GM19238 (cell line): ENCODE results near the gene UVRAG.
"Not testable (repeated sequence)": the region's sequence is repeated elsewhere in the genome, so short reads cannot be mapped to it uniquely, and the experiment has no call there.

Experiments used
- DNase-seq: peaks from one replicate; pipeline ENCODE4 v3.0.0; 2011; ENCODE audit warnings: low spot score; ENCODE audit not compliant: insufficient read length

The UVRAG gene

DNA sequence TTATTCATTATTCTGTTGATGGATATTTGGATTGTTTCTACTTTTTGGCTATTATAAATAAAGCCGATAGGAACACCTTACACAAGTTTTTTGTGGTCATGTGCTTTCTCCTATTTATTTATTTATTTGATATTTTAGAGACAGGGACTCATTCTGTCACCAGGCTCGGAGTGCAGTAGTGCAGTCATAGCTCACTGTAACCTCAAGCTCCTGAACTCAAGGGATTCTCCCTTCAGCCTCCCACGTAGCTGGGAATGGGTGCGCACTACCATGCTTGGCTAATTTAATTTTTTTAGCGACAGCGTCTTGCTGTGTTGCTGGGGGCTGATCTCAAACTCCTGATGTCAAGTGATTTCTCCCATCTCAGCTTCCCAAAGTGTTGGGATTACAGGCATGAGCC lies 135.1 kb downstream of the UVRAG start:
- no peak for DNase-seq

DNA sequence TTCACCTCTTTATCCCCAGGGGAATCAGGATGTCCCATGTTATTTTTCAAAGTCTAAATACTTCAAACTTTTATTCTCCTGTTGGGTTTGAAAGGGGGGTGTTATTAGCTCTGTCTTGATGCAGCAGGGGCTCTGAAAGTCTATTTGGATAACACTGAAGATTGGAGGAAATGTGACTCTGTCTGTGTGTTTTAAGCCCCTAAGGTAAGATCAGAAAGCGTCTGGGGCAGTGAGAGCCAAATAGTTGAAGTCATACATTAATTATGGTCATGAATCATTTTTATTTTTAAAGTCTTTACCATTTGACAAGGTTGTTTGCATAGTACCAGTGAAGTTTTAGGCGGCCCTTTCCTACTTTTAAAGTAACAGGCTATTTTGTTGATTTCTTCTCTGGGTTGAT lies 139.0 kb downstream of the UVRAG start:
- DNase-seq: no peak

DNA sequence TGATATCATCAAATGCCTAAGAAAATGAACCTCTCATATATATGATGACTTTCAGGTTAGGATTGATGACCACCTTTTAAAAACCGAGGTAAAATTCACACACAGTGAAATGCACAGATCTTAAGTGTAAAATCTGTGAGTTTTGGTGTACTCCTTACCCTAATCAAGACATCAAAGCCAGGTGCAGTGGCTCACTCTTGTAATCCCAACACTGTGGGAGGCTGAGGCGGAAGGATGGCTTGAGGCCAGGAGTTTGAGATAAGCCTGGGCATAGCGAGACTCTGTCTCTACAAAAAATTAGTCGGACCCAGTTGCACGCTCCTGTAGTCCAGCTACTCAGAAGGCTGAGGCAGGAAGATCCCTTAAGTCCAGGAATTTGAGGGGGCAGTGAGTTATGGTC lies 140.4 kb downstream of the UVRAG start:
- DNase-seq: no peak

DNA sequence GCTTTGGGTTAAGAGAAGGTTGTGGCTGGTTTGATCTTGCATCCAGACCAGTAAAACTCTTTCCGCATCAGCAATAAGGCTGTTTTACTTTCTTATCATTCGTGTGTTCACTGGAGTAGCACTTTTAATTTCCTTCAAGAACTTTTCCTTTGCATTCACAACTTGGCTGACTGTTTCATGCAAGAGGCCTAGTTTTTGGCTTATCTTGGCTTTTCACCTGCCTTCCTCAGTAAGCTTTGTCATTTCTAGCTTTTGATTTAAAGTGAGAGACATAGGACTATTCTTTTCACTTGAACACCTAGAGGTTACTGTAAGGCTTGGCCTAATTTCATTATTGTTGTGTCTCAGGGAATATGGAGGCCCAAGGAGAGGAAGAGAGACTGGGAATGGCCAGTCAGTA lies 144.5 kb downstream of the UVRAG start:
- DNase-seq: no peak

DNA sequence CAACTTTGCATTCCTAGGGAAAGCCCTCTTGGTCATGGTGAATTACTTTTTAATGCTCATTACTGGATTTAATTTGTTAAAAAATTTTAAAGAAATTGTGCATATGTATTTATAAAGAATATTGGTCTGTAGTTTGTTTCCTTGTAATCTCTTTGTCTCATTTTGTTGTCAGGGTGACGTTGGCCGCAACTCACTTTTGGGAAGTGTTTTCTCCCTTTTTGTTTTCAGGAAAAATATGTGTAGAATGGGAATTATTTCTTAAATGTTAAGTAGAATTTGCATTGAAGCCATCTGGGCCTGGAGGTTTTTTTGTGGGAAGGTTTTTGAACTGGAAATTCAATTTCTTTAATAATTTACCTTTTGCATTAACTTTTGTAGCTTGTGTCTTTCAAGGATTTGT lies 149.1 kb downstream of the UVRAG start:
- no peak for DNase-seq

DNA sequence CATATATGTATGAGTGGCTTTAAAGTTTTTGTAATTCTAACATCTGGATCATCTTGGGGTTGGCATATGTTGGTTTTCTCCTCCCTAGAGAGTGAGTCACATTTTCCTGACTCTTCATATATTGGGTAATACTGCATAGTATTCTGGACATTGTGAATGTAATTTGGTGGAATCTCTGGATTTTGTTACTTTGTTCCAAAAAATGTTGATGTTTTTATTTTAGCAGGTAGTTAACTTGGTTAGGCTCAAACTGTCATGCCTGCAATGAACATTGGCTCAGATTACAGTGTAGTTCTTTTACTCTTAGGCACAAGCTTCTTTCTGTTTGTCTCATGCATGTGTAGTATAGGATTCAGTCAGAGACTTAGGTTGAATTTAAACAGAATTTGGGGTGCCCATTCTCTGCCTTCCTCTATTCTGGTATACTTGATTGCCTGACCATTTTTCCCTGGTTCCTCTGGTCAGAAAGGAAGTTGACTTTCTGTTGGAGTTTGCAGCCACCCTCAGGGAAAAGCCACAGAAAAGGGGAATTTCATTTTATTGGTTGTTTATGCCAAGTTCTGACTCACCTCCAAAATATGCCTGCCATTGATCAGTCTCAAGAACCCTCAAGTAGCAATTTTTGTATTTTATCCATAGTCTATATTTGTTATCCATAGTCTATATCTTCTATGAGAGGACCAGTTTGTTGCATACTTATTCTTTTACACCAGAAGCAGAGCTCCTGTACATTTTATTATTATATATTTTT lies 151.7 kb downstream of the UVRAG start:
- DNase-seq: no peak

DNA sequence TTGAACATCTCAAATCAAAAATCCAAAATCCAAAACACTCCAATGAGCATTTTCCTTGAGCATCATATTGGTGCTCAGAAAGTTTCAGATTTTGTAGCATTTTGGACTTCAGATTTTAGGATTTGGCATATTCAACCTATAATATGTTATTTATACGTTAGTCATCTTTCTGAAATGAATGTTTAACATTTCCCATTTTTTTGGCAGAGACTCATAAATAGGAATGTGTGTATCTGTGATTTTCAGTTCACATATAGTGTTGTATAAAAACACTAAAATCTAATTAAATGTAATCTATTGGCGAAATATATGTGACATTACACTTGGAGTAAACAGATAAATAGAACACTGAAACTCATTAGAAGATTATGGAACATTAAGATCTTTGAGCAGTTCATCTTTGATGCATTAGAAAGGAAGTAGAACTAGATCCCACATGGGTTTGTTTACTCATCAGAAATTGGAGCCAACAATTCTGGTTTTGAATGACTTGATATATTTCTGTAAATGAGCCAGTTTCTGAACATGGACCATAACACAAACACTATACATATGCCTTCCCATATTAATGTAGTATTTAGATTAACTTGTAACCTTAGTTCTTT lies 153.1 kb downstream of the UVRAG start:
- no peak for DNase-seq

DNA sequence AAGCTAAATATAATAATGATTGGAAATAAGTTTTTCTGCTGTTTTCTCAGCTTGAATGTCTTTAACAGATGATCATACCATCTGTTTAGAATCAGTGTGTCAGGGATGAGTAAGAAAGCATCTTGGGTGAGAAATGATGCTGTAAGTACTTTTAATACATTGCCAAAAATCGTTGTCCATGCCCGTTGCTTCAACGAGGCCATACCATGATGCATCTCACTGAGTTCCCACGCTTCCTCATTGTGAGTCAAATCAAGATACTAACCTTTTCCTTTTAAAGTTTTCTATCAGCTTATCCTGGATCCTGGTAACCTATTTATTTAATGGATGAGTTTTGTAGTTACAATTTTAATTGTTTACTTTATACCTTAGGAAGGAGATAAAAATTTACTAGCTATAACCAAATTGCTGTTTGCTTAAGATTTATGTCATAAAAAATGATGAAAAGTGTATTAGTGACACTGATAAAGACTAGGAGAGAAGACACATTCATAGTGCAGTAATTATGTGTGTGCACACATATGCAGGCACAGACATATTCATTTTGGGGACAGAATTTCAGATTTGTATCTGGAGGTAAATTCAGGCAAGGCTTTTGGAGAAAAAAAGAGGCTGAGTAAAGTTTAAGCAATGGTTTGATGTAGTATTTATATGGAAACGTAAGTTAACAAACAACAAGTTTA lies 154.8 kb downstream of the UVRAG start:
- DNase-seq: no peak

DNA sequence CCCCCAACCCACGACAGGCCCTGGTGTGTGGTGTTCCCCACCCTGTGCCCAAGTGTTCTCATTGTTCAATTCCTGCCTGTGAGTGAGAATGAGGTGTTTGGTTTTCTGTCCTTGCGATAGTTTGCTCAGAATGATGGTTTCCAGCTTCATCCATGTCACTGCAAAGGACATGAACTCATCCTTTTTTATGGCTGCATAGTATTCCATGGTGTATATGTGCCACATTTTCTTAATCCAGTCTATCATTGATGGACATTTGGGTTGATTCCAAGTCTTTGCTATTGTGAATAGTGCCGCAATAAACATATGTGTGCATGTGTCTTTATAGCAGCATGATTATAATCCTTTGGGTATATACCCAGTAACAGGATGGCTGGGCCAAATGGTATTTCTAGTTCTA lies 158.7 kb downstream of the UVRAG start:
- DNase-seq: not testable (repeated sequence)

DNA sequence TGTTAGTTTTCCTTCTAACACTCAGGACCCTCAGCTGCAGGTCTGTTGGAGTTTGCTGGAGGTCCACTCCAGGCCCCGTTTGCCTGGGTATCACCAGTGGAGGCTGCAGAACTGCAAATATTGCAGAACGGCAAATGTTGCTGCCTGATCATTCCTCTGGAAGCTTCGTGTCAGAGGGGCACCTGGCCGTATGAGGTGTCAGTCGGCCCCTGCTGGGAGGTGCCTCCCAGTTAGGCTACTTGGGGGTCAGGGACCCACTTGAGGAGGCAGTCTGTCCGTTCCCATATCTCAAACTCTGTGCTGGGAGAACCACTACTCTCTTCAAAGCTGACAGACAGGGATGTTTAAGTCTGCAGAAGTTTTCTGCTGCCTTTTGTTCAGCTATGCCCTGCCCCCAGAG lies 164.1 kb downstream of the UVRAG start:
- DNase-seq: not testable (repeated sequence)

DNA sequence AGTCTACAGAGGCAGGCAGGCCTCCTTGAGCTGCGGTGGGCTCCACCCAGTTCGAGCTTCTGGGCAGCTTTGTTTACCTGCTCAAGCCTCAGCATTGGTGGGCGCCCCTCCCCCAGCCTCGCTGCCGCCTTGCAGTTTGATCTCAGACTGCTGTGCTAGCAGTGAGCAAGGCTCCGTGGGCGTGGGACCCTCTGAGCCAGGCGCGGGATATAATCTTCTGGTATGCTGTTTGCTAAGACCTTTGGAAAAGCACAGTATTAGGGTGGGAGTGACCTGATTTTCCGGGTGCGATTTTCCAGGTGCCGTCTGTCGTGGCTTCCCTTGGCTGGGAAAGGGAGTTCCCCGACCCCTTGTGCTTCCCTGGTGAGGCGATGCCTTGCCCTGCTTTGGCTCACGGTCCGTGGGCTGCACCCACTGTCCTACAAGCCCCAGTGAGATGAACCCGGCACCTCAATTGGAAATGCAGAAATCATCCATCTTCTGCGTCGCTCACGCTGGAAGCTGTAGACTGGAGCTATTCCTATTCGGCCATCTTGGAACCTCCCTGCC lies 164.5 kb downstream of the UVRAG start:
- not testable (repeated sequence) for DNase-seq

DNA sequence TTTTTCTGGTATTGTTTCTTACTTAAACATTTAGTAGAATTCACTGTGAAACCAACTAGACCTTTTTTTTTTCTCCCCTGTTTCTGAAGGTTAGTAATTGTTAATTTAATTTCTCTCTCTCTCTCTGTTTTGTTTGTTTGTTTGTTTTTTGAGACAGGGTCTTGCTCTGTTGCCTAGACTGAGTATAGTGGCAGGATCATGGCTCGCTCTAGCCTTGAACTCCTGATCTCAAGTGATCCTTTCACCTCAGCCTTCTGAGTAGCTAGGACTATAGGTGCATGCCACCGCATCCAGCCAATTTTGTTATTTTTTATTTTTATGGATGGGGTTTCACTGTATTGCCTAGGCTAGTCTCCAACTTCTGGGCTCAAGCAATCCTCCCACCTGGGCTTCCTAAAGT lies 165.0 kb downstream of the UVRAG start:
- no peak for DNase-seq

DNA sequence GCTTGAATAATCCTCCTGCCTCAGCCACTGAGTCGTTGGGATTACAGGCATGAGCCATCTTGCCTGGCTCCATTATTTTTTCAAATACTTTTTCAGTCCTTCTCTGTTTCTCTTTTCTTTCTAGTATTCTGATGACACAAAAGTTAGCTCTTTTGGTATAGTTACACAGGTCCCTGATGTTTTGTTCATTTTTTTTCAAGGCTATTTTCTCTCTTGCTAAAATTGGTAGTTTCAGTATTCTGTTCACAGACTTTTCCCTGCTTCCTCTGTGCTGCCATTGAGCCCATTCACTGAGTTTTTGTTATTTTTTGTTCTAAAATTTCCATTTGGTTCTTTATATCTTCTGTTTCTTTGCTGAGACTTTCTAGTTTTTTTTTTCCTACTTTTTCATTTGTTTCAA lies 166.5 kb downstream of the UVRAG start:
- no peak for DNase-seq

DNA sequence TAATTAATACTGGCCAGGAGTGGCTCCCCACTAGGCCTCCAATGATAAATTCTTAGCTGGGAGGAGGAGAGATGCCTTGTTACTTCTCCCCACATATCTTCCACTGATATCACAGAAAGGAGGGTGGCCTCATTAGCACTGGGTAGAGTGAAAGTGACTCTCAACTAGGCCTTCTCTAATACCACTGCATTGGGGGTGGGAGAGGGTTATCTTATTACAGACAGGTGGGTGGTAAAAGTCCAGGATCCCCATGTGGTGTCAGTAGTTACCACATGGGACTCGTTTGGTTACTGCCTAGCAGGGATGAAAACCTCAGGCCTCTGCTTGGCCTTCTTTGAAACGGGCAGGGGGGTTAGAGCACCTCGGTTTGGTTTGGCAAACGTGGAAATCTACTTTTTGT lies 167.3 kb downstream of the UVRAG start:
- no peak for DNase-seq

DNA sequence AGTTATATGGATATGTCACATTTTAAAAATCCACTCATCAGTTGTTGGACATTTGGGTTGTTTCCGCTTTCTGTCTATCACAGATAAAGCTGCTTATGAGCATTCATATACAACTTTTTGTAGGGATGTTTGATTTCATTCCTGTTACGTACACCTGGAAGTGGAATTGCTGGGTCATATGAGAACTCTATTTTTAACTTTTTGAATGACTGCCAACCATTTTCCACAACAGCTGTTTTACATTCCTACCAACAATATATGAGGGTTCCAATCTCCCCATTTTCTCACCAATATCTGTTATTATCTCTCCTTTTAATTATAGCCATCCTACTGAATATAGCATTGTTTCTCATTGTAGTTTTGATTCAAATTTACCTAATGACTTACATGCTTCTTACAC lies 172.0 kb downstream of the UVRAG start:
- DNase-seq: no peak

DNA sequence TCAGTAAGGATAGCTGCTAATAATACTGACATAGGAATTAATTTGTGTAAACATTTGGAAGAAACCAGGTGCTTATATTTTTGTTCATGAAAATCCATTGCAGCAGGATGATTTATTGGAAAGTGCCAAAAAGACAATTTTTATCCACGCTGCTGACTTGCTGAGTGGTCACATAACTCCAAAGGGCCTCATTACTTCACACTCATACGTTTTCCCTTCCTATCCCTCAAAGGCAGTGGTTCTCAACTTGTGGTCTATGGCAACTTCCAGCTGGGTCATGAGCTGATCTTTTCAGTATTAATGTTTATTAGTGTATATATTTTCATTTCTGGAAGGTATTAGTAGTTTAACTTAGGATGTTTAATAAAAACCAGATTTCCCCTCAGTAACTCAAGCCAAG lies 178.1 kb downstream of the UVRAG start:
- DNase-seq: no peak

DNA sequence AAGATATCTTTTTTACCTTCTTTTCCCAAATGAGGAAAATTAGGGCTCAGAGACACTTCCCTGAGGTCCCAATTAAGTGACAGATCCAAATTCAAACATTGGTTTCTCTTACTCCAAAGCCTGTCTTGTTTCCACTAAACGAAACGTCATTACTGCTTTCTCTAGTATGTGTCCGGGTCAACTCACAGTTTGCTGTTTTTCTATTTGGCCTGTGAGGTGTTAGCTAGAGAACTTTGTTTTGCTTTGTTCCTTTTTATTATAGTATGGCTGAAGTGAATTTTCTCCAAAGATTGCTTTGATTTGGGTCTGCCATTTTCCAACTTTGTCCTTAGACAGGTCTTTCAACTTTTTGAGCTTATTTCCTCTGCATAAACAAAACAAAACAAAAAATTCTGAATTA lies 179.6 kb downstream of the UVRAG start:
- no peak for DNase-seq

DNA sequence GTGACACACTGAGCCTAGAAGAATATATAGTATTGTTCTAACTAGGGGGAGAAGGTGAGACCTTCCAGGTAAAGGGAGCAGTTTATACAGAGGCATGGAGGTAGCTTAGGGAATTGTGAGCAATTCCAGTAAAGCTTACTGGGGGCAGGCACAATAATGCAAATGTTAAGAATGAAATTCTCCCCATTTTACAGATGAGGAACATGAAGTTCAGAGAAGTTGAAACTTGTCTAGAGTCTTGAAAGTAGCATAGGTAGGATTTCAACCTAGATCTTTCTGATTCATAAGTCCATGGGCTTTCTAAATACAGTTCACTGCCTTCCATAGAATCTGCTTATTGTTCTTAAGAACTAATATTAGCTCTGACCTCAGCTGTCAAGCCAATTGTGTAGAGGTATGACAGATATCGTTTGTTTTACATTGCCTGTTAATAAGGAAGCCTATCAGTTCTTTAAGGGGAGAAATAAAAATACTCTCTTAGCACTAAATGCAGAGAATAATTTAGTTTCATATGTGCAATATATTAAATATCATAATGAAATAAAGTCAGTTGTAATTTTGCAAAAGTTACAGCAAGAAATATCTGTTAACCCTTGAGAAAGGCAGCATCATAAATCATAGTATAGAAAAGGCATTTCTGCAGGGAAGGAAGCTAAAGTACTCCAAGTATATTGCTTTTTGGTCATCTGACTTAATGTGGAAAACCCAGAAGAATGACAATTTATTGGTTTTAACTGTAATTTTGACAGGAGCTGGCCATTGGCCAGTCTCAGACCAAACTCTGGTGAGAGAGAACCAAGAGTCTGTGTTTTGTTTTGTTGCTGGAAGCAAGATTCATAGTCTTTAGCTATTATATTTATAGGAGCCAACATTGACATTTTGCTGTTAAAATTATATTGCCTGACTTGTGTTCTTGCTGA lies 181.8 kb downstream of the UVRAG start:
- no peak for DNase-seq

DNA sequence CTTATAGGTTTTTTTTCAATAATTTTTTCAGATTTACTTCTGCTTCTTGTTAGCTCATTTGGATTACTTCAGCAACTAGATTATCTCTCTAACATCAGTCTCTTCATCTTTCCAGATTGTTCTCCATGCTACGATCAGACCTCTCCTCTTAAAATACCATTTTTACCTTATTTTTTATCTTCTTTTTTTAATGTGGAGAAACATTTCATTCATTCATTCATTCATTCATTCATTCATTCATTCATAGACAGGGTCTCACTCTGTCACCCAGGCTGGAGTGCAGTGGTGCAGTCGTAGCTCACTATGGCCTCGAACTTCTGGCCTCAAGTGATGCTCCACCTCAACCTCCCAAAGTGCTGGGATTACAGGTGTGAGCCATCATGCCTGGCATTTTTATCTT lies 189.4 kb downstream of the UVRAG start:
- no peak for DNase-seq

DNA sequence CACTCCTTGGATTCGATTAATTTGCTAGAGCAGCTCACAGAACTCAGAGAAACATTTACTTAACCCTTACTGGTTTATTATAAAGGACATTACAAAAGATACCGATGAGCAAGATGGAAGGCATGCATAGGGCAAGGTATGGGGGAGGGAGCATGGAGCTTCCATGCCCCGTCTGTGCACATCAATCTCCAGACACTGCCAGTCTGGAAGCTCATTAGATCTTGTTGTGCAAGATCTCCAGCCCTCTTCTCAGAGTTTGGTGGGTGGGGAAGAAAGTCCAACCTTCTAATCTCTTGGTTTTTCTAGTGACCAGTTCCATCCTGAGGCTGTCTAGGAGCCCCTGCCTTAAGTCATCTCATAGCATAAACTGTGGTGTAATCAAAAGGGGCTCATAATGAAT lies 190.7 kb downstream of the UVRAG start:
- no peak for DNase-seq

DNA sequence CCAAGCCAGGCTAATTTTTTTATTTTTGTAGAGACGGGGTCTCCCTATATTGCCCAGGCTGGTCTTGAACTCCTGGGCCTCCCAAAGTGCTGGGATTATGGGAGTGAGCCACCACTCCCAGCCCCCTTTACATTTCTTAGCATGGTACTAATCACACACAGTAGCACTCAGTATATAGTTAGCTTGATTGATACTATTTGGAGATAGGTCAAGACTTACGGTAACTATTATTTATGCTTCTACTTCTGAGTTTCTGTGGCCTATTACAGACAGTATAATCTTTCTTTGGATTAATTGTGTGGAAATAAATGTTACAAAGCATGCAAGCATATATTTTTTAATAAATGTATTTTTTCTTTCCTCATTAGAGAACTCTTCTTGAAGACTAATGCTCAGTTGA lies 192.2 kb downstream of the UVRAG start:
- DNase-seq: no peak
